ENCODE results near the gene BRI3.

GRCh38 chr7:98267303-98267702, 14.2 kb upstream of the BRI3 start:
- TF ChIP-seq L3MBTL2 (conservative IDR thresholded peaks at IDR 0.05): no peak
- no peak for TF ChIP-seq ZNF384 (IDR thresholded peaks at IDR 0.05)
- no peak for TF ChIP-seq CTBP1 (IDR thresholded peaks at IDR 0.05; ENCODE audit: borderline replicate concordance)
- no peak for TF ChIP-seq PKNOX1 (IDR thresholded peaks at IDR 0.05)
- no peak for TF ChIP-seq FOXM1 (IDR thresholded peaks at IDR 0.05; ENCODE audit: borderline replicate concordance)
- no peak for TF ChIP-seq FOXK2 (IDR thresholded peaks at IDR 0.05)
- no peak for TF ChIP-seq BHLHE40 (IDR thresholded peaks at IDR 0.05; ENCODE audit: borderline replicate concordance)
- no peak for TF ChIP-seq ELF4 (IDR thresholded peaks at IDR 0.05)
- TF ChIP-seq SP1 (IDR thresholded peaks at IDR 0.05): no peak
- no peak for TF ChIP-seq LEF1 (IDR thresholded peaks at IDR 0.05; ENCODE audit: borderline replicate concordance)
- TF ChIP-seq FOXA1 (IDR thresholded peaks at IDR 0.05): no peak
